HG03095 (cell line): ENCODE measurements around the gene PAX2.

Source experiments
- ATAC-seq: cut with Tn5 transposase; IDR thresholded peaks from one replicate; pipeline ENCODE4 v1.9.1; 2021; ENCODE audit warnings: moderate library complexity; ENCODE audit not compliant: unreplicated experiment

PAX2 gene

DNA sequence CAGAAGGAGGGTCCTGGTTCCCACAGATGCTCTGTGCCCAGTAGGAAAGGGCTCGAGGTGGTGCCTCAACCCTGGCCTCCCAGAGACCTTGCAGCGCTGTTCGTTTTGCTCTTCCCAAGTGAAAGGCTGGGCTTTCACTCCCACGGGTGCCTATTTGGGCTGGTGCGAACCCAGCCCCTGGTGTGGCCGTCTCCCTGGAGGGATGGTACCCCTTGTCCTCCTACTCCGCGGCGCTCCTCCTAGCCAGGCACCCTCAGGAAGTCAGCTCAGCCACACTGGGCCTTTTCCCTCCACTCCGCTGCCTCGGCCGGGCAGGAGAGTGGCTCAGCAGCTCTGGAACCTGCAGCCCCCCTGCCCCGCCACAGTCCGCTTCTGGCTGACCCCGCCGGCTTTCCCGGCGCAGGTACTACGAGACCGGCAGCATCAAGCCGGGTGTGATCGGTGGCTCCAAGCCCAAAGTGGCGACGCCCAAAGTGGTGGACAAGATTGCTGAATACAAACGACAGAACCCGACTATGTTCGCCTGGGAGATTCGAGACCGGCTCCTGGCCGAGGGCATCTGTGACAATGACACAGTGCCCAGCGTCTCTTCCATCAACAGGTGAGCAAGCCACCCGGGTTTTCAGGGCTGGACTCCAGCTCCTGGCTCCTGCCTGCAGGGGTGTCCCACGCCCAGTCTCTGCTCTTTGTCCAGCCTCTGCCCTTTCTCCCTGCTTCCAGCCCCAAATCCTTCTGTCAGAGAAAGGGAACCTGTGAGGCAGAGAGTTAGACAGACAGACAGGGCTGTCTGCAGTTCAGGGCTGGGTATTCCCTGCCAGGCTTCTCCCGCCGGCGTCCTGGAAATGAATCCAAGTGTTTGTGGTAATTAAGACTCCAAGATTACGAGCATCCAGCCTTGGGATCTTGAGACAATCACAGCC lies 5.2 kb downstream of the PAX2 start:
- ATAC-seq: no peak

- no peak for ATAC-seq
These were observed 6.0 kb downstream of the PAX2 start for GRCh38 chr10:100751211-100751933.

- no peak for ATAC-seq
These were observed 10.4 kb downstream of the PAX2 start for GRCh38 chr10:100755821-100756220.

- ATAC-seq: no peak
These were observed 13.9 kb downstream of the PAX2 start for GRCh38 chr10:100759331-100759730.

GRCh38 chr10:100760726-100761125 lies 15.3 kb downstream of the PAX2 start:
- no peak for ATAC-seq

DNA sequence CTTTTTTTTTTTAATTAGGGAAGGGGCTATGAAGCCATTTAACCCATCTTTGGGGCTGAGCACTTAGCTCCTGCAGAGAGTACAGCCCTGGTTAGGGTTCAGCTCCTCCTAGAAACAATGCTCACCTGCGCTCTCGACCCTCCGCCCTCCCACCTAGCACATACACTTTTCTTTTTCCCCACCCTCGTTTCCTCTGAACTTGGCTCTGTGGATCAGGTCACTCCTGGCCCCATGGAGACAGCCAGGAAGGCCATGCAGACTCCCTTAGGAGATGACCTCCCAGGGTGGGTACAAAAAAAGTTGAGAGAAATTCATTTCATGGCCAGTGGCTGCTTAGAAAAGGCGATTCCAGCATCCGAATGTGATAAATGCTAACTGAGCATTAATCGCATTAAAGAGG lies 15.8 kb downstream of the PAX2 start:
- ATAC-seq: no peak

DNA sequence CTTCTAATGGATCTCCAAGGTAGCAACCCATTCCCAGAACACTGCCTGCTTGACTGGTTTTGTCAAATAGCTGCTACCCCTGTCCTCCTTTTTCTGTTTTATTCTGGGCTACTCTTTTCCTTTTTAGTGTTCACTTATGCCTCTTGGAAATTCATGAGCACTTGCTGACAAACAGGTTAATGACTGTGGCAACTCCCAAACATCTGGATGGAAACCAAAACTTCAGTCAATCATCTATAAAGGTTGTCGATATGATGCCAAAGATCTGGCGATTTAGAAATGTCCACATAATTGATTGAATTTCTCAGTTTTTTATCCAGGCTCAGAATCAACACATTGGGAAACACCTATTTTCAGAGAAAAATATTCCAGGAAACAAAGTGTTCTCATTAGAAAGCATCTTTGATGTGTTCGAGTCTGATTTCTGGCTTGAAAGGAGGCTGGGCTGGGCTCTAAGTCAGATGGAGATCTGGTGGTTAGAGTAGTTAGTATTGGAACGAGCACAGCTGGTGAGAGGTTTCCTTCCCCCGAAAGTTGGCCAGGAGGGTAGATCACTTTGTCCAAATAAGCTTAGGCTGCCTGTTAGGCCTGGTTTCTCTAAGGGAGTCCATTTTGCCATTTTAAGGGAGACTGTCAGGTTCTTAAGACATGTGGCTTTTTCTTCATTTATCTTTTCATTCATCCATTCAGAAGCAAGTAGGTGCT lies 17.8 kb downstream of the PAX2 start:
- ATAC-seq: no peak

DNA sequence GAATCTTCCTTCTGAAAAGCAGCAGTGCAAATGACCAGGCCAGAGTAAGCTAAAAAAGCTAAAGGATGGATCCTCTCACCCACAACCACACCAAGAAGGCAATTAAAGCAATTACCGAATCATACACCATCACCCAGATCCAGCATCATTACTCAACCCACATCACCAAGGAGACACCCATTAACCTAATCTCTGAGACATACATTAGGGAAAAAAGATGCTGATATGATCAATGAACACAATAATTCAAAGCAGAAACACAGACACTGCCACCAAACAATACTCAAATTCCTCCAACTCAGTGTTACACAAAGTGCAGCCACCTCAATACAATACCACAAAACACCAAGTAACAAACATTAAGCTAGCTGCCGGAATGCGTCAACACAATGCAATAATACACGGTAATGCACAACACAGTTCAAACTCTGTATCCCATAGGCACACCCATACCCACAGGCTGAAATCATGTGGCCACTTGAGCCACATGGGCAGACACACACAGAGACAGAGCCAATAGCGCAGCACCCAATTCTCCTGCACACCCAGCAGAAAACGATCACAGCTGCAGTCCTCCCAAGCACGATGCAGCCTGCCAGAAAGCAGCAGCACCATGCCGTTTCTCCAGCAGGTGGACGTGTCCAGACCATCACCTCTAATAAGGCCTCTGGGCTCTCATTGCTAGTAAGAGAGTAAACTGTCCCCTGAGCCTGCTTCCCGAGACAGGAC lies 21.5 kb downstream of the PAX2 start:
- no peak for ATAC-seq

DNA sequence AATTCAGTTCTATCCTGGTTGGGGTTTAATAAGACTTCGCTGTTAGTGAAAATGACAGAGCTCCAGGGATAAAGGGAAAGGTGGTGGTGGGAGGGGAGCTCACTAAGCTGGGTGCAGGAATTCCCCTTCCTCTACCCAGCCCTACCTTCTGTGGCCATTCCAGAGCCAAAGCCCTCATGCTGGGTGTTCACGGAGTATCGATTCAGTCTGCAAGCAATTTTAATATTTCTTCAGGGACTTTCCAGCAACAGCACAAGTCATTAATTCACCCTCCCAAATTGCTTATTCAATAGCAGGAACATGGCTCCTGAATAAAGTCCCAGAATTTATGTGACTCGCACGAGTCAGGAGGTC lies 22.0 kb downstream of the PAX2 start:
- no peak for ATAC-seq

- no peak for ATAC-seq
These were observed 24.1 kb downstream of the PAX2 start for GRCh38 chr10:100769481-100769880.

DNA sequence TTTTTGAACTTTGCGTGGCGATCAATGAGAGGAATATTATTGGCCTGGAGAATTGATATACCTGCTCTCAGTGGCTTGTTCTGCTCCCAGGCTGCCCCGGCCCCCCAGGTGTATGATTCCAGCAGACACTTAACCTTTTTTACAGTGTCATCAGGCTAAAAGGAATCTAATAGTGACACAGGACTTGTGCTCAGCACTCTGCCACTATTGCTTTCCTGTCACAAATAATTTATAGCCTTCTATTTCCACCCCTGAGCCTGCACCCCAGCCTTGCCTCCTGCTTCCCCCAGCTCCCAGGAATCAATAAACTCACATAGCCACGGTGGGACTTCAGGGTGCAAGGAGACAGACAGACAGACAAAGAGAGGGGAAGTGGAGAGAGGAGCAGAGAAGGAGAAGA lies 28.3 kb downstream of the PAX2 start:
- no peak for ATAC-seq

DNA sequence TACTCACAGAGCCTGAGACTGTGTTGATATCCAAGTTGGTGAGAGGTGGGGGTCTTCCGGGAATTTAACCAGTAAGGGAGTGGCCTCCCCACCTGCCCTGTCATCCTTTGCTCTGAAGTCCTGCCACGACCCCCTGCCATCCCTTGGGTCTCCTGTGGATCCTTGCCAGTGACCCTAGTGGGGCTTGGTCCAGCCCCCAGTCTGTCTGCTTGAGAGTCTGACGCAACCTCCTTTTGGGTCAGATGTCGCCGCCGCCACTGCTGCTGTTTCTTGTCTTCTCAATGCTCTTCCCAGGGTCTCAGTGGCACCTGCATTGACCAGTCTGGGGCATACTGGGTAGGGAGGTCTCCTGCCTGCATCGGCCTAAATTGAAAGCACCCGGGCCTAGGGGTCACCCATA lies 28.8 kb downstream of the PAX2 start:
- ATAC-seq: no peak

- ATAC-seq: no peak
These were observed 29.5 kb downstream of the PAX2 start for GRCh38 chr10:100774876-100775275.

- ATAC-seq: no peak
These were observed 30.0 kb downstream of the PAX2 start for GRCh38 chr10:100775386-100775785.

GRCh38 chr10:100775871-100776270 lies 30.5 kb downstream of the PAX2 start:
- ATAC-seq: no peak

- ATAC-seq: no peak
These were observed 31.3 kb downstream of the PAX2 start for GRCh38 chr10:100776671-100777070.

DNA sequence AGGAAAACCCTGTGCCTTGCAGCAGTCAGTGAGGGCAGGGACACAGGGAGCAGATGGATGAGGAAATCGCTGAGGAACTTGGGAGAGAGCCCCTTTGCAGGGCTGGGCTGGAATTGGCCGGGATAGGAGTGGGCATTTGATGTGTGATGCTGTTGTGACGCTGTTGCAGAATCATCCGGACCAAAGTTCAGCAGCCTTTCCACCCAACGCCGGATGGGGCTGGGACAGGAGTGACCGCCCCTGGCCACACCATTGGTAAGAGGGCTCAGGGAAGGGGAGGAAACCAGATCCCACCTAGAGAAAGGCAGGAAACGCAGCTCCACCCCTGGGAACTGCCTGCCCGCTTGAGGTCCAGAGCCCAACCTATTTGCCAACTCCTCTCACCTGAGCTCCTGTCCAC lies 33.9 kb downstream of the PAX2 start:
- ATAC-seq: no peak

GRCh38 chr10:100780324-100780723 lies 34.9 kb downstream of the PAX2 start:
- no peak for ATAC-seq

- ATAC-seq: no peak
These were observed 35.8 kb downstream of the PAX2 start for GRCh38 chr10:100781145-100781665.

GRCh38 chr10:100782461-100783244 lies 37.3 kb downstream of the PAX2 start:
- ATAC-seq: no peak
